GM13976 (cell line): ENCODE data around the gene GJA3.

Experiments
- DNase-seq: peaks from one replicate; pipeline ENCODE4 v3.0.0; 2012; ENCODE audit warnings: low spot score
- in situ Hi-C: fragments of 300-500 bp; cut with MboI; formaldehyde crosslinking; loops from one replicate; pipeline ENCODE4 v1.12.0; 2022; ENCODE audit warnings: low sequenced_read_pairs, mixed read lengths, inconsistent platforms; ENCODE audit not compliant: unreplicated experiment
- TF ChIP-seq, protein P1 (sequence below): IDR thresholded peaks from 2 replicates; pipeline ENCODE4 v1.5.1; 2012; ENCODE audit warnings: borderline replicate concordance, mild to moderate bottlenecking; ENCODE audit not compliant: insufficient read depth; ENCODE audit errors: extremely low read depth, missing control alignments, control extremely low read depth

Gene GJA3

DNA sequence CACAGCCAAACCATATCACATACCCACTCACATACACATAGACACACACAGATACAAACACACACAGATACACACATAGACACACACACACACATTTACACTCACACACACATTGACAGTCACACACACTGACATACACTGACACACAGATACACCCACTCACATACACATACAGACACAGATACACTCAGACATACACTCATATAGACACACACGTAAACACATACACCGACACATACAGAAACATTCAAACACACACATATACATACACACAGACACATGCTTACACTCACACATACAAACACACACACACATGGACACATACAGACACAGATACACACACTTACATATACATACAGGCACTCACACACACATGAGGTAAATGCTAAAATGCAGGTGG, 30.2 kb downstream of the GJA3 start:
- TF ChIP-seq, protein P1, sequence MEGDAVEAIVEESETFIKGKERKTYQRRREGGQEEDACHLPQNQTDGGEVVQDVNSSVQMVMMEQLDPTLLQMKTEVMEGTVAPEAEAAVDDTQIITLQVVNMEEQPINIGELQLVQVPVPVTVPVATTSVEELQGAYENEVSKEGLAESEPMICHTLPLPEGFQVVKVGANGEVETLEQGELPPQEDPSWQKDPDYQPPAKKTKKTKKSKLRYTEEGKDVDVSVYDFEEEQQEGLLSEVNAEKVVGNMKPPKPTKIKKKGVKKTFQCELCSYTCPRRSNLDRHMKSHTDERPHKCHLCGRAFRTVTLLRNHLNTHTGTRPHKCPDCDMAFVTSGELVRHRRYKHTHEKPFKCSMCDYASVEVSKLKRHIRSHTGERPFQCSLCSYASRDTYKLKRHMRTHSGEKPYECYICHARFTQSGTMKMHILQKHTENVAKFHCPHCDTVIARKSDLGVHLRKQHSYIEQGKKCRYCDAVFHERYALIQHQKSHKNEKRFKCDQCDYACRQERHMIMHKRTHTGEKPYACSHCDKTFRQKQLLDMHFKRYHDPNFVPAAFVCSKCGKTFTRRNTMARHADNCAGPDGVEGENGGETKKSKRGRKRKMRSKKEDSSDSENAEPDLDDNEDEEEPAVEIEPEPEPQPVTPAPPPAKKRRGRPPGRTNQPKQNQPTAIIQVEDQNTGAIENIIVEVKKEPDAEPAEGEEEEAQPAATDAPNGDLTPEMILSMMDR, result no peak
- no peak for DNase-seq
- in situ Hi-C loops, result no loop called here

DNA sequence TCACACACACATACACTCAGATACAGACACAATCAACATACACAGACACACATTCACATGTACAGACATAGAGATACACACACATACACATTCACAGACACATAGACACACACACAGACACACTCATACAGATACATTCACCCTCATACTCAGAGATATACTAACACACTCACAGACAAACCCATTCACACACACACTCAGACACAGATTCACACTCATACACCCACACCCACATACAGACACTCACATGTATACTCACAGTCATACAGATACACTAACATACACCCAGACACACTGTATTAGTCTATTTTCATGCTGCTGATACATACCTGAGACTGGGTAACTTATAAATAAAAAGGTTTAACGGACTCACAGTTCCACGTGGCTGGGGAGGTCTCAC, 30.8 kb downstream of the GJA3 start:
- in situ Hi-C loops, result no loop called here
- no peak for DNase-seq
- TF ChIP-seq, protein P1, result no peak

DNA sequence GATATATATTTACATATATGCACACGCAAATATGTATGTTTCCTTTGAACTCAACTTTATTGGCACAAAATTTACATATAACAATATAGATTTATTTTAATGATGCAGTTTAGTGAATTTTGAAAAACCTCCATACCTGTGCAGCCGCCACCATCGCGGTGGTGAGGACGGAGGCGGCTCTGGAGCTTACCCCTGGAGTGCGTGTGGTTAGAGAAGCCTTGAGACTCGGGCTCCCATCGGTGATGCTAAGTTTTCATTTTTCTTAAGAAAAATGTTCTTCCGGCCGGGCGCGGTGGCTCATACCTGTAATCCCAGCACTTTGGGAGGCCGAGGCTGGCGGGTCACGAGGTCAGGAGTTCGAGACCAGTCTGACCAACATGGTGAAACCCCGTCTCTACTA, 31.8 kb downstream of the GJA3 start:
- no peak for DNase-seq
- TF ChIP-seq, protein P1, result no peak
- in situ Hi-C loops, result no loop called here

DNA sequence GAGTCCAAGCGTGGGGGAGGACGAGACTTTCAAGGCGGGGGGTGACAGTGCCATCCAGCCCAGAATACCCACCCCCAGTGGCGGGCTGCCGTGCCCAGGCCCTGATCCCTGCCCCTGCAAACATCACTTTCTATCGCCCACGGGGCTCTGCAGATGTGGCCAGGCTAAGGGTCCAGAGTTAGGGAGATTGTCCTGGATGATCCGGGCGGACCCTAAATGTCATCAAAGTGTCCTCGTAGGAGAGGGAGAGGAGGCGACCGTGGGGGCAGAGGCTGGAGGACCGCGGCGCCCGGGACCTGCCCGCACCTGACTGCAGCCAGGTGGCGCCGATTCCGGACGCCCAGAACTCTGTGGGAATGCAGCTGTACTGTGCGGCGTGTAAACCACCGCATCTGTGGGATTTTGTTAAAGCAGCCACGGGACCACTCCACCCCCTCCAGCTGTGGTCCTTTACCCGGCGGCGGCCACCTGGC, 32.4 kb downstream of the GJA3 start:
- in situ Hi-C loops, result no loop called here
- TF ChIP-seq, protein P1, result peak; percentile 37
- no peak for DNase-seq

DNA sequence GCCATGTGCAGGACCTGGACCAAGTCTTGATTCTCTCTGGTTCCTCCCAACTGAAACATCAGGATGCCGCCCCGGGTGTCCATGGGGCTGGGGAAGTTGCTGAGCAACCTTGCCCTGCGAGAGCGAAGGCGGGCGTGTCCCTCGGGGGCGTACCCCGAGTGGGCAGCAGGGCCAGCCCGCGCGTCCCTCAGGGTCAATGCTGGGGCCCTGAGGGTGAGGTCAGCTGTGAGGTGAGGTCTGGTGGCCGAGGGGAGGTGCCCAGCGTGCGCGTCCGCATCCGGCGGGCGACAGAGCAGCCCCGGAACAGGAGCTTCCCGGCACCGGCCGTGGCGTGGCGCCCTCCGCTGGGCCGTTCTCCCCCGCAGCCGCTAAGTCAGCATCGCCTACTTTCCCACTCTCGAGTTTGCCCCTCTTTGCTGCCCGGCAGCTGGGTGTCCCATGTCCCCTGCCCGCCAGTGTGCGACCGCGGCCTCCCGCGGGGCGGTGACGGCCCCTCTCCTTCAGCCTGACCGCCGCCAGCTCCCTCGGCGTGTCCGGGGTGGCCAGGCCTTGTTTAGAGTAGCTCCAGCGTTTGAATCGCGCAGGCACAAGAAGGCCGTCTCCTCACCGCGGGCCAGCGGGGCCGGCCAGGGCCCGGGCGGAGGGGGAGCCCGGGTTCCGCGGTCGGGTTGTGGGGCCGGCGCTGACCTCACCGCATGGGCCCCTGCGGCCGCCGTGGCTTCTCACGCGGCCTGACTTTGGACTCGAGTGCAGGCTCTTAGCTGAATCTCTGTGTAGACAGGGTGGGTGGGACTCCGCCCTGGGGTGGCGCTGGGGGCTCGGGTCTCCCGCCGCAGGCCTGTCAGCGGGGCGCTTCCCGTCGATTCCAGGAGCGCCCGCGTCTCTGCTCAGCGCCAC, 33.0 kb downstream of the GJA3 start:
- in situ Hi-C loops, result no loop called here
- TF ChIP-seq, protein P1, result peak; percentile 56
- DNase-seq, result peak; percentile 82

DNA sequence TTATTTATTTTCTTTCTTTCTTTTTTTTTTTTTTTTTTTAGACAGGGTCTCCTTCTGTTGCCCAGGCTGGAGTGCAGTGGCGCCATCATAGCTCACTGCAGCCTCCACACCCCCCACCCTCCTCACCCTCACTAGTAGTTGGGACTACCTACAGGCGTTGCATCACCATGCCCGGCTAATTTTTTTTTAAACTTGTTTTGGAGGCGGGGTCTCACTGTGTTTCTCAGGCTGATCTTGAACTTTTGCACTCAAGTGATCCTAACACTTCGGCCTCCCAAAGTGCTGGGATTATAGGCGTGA, 33.6 kb downstream of the GJA3 start:
- DNase-seq, result no peak
- in situ Hi-C loops, result no loop called here

More for the DNA sequence above, 33.6 kb downstream of the GJA3 start:
- TF ChIP-seq, protein P1, result no peak
